Activated CD4-positive, alpha-beta T cell treated with anti-CD3 and anti-CD28 coated beads, Interleukin-2, amount 50 U/mL, for 48 hours (primary cell): Measurements from ENCODE around the gene ADNP.
"Not testable (repeated sequence)": the region's sequence is repeated elsewhere in the genome, so short reads cannot be mapped to it uniquely, and the experiment has no call there.

Experiments used
- DNase-seq, 2 experiments: peaks; one replicate each; pipeline ENCODE4 v3.0.0-alpha.2; 2020

ADNP gene

GRCh38 chr20:50931306-50932015, at the start of gene ADNP:
TSS of gene ADNP (minus strand) at chr20:50931437. CDS start at chr20:50903996, 27,441 bp downstream.
- peak; percentile 84 to 89 for DNase-seq

DNA sequence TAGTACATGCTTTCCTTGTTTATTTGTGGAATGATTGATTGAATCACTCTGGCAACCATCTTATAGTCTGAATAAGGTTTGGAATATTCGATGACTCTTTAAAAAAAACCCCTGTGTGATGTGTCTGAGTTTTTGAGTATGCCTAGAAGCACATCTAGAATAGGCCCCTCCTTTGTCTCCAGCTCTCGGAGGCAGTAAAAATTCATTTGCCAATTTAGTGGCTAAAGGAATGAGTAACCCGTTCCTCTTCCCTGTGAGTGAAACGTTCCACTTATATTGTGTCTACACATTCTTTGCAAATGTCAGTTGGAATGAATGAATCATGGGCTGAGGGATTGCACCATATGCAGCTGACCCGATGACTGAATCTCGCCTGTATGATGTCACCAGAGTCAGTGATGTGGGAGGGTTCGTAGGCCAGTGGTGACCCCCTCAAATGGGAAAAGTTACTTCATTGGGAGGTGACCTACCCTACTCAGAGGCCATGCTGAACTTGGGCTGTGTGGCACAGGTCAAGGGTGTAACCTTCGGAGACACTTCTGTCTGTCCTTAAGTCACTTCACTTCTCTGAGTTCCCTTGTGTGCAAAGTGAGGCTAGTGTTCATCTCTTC, 48.9 kb upstream of the ADNP start:
- DNase-seq = peak; percentile 46 to 64

DNA sequence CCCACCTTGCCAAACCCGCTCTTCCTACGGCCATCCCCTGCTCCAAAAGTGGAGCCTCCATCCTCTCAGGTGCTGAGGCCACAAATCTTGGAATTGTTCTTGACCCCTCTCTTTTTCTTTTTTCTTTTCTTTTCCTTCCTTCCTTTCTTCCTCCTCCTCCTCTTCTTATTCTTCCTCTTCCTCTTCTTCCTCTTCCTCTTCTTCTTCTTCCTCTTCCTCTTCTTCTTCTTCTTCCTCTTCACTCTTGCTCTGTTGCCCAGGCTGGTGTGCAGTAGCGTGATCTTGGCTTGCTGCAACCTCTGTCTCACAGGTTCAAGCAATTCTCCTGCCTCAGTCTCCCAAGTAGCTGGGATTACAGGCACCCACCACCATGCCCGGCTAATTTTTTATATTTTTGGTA, 47.3 kb upstream of the ADNP start:
- DNase-seq = not testable (repeated sequence)

GRCh38 chr20:50977066-50978021, 46.1 kb upstream of the ADNP start:
- DNase-seq = no peak

- no peak for DNase-seq
These were observed 44.6 kb upstream of the ADNP start for GRCh38 chr20:50975701-50976330.

DNA sequence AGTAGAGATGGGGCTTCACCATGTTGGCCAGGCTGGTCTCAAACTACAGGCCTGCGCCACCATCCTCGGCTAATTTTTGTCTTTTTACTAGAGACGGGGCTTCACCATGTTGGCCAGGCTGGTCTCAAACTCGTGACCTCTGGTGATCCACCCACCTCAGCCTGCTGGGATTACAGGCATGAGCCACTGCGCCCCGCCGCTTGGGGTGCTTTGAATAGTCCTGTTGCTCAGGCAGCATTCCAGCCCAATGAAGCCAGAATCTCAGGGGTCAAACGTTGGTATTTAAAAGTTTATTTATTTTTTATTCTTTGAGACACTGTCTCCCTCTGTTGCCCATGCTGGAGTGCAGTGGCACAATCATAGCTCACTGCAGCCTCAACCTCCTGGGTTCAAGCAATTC, 38.7 kb upstream of the ADNP start:
- no peak for DNase-seq

- DNase-seq = no peak
These were observed 38.2 kb upstream of the ADNP start for GRCh38 chr20:50969435-50969834.

DNA sequence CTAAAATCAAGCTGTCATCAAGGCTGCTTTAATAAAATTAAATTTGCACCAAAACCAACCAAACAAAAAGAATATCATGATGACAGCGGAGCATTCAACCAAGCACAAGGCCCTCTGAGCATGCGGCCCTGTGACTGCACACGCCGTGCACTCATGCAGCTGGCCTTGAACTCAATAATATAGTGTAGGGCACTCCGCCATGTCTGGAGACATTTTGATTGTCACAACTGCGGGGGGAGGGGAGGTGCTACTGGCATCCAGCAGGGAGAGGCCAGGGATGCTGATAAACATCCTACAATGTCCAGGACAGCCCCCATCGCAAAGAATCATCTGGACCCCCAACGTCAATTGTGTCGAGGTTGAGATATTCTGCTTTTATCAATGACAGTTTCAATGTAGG, 37.1 kb upstream of the ADNP start:
- DNase-seq = no peak

GRCh38 chr20:50967586-50967985, 36.3 kb upstream of the ADNP start:
- no peak for DNase-seq

DNA sequence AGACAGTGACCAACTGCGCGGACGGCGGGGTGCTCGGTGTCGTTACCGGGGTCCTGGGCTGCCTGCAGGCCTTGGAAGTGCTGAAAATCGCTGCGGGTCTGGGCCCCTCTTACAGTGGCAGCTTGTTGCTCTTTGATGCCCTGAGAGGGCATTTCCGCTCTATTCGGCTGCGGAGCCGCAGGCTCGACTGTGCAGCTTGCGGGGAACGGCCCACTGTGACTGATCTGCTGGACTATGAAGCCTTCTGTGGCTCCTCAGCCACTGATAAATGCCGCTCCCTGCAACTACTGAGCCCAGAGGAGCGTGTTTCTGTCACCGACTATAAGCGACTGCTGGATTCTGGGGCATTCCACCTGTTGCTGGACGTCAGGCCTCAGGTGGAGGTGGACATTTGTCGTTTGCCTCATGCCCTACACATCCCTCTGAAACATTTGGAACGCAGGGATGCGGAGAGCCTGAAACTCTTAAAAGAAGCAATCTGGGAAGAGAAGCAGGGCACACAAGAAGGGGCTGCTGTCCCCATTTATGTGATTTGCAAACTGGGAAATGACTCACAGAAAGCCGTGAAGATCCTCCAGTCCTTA, 28.4 kb upstream of the ADNP start:
- no peak for DNase-seq

DNA sequence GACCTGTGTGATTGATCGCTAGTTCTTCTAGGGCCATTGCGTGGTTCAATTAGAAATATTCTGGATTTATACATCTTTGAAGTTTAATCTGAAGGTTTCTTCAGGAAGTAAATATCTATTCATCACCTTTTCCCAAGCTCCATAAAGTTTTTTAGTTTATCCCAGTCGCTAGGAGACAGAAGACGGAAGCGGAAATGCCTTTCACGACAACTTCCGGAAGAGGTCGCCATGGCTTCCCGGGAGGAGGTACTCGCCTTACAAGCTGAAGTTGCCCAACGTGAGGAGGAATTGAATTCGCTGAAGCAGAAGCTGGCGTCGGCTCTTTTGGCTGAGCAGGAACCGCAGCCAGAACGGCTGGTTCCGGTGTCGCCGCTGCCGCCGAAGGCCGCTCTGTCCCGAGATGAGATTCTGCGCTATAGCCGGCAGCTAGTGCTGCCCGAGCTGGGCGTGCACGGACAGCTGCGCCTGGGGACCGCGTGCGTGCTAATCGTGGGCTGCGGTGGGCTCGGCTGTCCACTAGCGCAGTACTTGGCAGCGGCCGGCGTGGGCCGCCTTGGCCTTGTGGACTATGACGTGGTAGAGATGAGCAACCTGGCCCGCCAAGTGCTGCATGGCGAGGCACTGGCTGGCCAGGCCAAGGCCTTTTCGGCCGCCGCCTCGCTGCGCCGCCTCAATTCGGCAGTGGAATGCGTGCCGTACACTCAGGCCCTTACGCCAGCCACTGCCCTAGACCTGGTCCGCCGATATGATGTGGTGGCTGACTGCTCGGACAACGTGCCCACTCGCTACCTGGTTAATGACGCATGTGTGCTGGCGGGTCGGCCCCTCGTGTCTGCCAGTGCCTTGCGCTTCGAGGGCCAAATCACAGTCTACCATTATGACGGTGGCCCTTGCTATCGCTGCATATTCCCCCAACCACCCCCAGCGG, 27.6 kb upstream of the ADNP start, which contains the start of gene MOCS3:
MOCS3 (plus strand) TSS at position 204 of the 928 bp plus-strand sequence; CDS start at position 229, 25 bp downstream.
- DNase-seq = peak; percentile 77 to 82

- DNase-seq = peak; percentile 88 to 91
These were observed 26.8 kb upstream of the ADNP start, which contains the start of gene DPM1 for GRCh38 chr20:50957798-50958614. TSS of gene DPM1 (minus strand) at chr20:50958532. CDS start at chr20:50958523, 9 bp downstream.

DNA sequence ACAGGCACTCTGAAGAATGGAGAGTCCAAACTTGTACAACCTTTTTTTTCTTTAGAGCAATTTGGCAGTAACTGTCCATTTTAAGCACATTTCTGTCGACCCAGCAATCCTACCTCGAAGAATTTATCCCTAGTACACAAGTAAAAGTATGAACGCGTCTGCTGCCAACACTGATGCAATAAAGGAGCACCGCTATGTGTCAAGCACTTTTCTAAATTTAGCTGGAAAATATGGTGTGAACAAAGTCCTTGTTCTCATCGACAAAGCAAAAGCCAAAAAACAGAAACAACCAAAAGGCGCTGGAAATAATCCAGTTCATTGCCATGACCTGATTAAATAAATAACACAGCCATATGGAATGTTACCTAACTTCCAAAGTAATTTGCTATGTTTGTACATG, 26.0 kb upstream of the ADNP start:
- DNase-seq = no peak

DNA sequence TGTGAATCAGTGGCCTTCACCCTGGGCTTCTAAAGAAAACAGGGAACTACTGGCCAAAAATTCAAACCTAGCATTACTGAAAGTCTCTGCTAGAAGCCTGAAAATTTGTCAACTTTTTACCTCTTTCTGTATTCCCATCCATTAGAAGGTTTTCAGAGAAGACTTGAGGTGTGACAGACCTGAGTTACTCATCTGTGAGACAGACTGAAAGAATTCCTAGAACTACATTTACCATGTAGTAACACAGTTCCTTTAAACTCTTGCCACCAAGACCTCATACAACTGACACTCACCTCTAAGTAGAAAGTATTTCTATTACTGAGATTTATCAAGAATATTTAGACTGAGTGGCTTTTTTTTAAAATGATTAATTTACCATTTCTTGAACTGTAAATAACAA, 22.6 kb upstream of the ADNP start:
- no peak for DNase-seq

GRCh38 chr20:50953196-50953595, 22.0 kb upstream of the ADNP start:
- no peak for DNase-seq

DNA sequence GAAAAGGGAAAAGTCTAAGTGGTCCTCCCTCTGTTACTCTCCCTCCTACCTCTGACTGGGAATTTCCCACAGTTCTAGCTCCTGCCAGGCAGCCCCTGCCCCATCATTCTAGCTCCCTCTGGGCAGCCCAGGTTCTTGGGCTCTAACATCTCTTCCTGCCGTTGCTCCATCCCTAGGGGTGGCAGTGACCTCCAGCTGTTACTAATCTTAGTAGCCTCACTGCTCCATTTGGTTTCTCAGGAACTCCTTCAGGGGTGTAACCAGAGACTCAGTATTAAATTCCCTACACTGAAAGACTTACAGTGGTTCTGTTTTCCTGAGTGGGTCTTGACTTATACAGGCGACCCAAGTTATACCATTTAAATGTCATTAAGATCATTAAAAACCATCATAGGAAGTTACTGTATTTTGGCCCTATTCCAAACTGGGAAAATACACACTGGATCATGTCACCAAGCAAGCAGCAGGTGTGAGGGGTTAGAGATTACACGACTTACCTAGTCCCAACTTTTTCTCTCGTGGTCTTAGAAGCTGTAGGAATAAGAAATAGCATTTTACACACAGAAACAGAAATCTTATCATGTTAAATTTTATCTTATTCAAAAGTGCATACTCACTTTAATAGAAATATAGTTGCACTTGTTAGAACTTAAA, 17.0 kb upstream of the ADNP start:
- no peak for DNase-seq

DNA sequence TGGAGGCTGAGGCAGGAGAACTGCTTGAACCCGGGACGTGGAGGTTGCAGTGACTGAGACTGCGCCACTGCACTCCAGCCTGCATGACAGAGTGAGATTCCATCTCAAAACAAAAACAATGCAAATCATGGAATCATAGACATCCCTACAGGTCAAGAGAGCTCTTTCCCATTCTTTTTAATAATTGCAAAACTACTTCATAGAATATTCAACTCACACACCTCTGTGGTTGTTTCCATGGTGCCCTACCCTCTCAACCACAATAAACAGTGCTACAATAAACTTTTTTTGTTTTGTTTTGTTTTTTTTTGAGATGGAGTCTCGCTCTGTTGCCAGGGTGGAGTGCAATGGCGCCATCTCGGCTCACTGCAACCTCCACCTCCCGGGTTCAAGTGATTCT, 11.8 kb upstream of the ADNP start:
- no peak for DNase-seq

DNA sequence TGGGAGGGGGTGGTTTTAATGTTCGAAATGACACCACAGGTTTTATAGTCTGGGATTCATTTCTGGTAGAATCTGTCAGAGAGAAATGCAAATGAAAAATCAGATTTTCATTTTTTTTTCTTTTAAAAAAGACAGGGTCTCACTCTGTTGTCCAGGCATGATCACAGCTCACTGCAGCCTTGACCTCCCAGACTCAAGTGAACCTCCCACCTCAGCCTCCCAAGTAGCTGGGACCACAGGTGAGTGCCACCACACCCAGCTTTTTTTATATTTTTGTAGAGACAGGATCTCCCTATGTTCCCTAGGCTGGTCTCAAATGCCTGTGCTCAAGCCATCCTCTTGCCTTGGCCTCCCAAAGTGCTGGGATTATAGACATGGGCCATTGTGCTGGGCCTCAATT, 2.4 kb upstream of the ADNP start:
- DNase-seq = no peak

- DNase-seq = no peak
These were observed 1.5 kb upstream of the ADNP start for GRCh38 chr20:50932691-50933280.
